Loucy (cell line): Measurements from ENCODE around the gene IQGAP3.

ENCODE experiments used
- H2AFZ ChIP-seq: fragments of 200-600 bp; sonication (generic); 2 replicates; pipeline ENCODE4 v1.6.0; 2016; ENCODE audit warnings: antibody characterized with exemption, mild to moderate bottlenecking, low read length, moderate library complexity
- H3F3A ChIP-seq: fragments of 200-600 bp; 2 replicates; pipeline ENCODE4 v1.6.0; 2016; ENCODE audit warnings: antibody characterized with exemption, low read depth, mild to moderate bottlenecking
- H3K27me3 ChIP-seq: fragments of 200-600 bp; sonication (generic); 2 replicates; pipeline ENCODE4 v1.6.1; 2014; ENCODE audit warnings: low read length, mild to moderate bottlenecking; ENCODE audit not compliant: insufficient read depth, poor library complexity, severe bottlenecking
- H3K36me3 ChIP-seq: fragments of 200-600 bp; sonication (generic); 2 replicates; pipeline ENCODE4 v1.6.1; 2016; ENCODE audit warnings: low read length; ENCODE audit not compliant: insufficient read depth
- H3K4me1 ChIP-seq: fragments of 200-600 bp; sonication (generic); 2 replicates; pipeline ENCODE4 v1.5.1; 2014; ENCODE audit warnings: low read length, mild to moderate bottlenecking; ENCODE audit not compliant: insufficient read depth, poor library complexity, severe bottlenecking
- H3K4me2 ChIP-seq: fragments of 200-600 bp; sonication (generic); 2 replicates; pipeline ENCODE4 v1.6.0; 2014; ENCODE audit warnings: antibody characterized with exemption, low read length, low read depth, mild to moderate bottlenecking; ENCODE audit not compliant: poor library complexity, severe bottlenecking
- H3K4me3 ChIP-seq: fragments of 200-600 bp; sonication (generic); 2 replicates; pipeline ENCODE4 v1.5.1; 2014; ENCODE audit warnings: low read length, mild to moderate bottlenecking, mixed read lengths; ENCODE audit not compliant: poor library complexity, severe bottlenecking
- H3K79me2 ChIP-seq: fragments of 200-600 bp; sonication (generic); 2 replicates; pipeline ENCODE4 v1.6.1; 2014; ENCODE audit warnings: low read length; ENCODE audit not compliant: insufficient read depth
- H3K9ac ChIP-seq: fragments of 200-600 bp; sonication (generic); 2 replicates; pipeline ENCODE4 v1.6.0; 2014; ENCODE audit warnings: mild to moderate bottlenecking, low read depth, low read length, moderate library complexity; ENCODE audit not compliant: poor library complexity, severe bottlenecking
- H3K9me2 ChIP-seq: fragments of 200-600 bp; sonication (generic); replicated peaks from 2 replicates; pipeline ENCODE4 v1.6.1; 2016; ENCODE audit warnings: low read depth, low read length, mixed read lengths
- H3K9me3 ChIP-seq: fragments of 200-600 bp; sonication (generic); 2 replicates; pipeline ENCODE4 v1.6.1; 2014; ENCODE audit warnings: mild to moderate bottlenecking, antibody characterized with exemption, low read length, low read depth; ENCODE audit not compliant: insufficient read depth
- H4K20me1 ChIP-seq: fragments of 200-600 bp; sonication (generic); 2 replicates; pipeline ENCODE4 v1.6.0; 2014; ENCODE audit warnings: antibody characterized with exemption, low read length, mild to moderate bottlenecking; ENCODE audit not compliant: insufficient read depth, poor library complexity, severe bottlenecking
- EZH2phosphoT487 ChIP-seq: fragments of 200-600 bp; IDR thresholded peaks from 2 replicates; pipeline ENCODE4 v1.6.1; 2018; ENCODE audit warnings: antibody characterized with exemption, mild to moderate bottlenecking, moderate library complexity, borderline replicate concordance
- TF ChIP-seq, protein P1 (sequence below): fragments of 200-600 bp; sonication (generic); conservative IDR thresholded peaks from 2 replicates; pipeline ENCODE4 v1.5.1; 2014; ENCODE audit warnings: mild to moderate bottlenecking, antibody characterized with exemption, low read length

IQGAP3 gene

DNA sequence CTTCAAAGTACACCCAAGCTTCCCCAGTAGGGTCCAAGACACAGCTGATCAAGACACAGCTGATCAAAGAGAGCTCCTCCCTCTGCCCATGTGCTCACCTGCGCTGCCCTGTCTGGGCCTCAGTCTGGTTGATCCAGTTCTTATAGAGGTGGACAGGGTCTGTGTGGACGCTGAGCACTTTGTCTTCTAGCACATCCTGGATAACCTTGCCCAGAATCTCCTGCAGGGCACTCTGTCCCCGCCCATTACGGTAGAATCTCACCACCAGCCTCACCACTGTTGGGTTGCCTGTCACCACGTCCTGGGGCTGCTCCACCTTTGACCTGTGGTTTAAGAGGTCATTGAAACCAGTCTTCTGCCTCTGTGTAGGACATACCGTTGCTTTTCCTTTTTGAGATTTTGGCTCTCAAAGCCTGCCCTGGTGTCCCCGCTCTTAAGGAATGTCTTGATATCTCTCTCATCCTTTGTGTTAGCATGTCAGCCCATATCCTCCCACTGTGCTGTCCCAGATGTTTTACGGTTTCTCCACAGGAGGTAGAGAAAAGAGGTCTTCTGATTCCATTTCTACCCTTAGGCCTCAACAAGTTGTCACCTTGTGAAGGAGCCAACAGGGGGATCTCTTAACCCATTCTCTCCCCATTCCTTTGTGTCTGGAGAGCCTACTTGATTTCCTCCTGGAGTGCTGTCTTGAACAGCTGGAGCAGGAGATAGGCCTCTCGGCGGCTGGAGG lies 33.5 kb downstream of the IQGAP3 start:
- Histone ChIP-seq H3K36me3 (peaks cover 20% of the 10 kb centered on the region; the same call in 1 of the 2 replicates), H3K4me1 (peaks cover 5% of the 10 kb centered on the region), H3K79me2 (no peaks in the 10 kb centered on the region), H3K9me2 (no peaks in the 10 kb centered on the region), H3K4me2 (no peak overlapping the region), H3K9ac (no peak overlapping the region), H3F3A (no peaks in the 10 kb centered on the region), H2AFZ (no peak overlapping the region), H3K9me3 (no peaks in the 10 kb centered on the region), H3K4me3 (no peak overlapping the region), H3K27me3 (no peaks in the 10 kb centered on the region), H4K20me1 (no peaks in the 10 kb centered on the region)
- no peak for TF ChIP-seq EZH2phosphoT487
- TF ChIP-seq, protein P1, sequence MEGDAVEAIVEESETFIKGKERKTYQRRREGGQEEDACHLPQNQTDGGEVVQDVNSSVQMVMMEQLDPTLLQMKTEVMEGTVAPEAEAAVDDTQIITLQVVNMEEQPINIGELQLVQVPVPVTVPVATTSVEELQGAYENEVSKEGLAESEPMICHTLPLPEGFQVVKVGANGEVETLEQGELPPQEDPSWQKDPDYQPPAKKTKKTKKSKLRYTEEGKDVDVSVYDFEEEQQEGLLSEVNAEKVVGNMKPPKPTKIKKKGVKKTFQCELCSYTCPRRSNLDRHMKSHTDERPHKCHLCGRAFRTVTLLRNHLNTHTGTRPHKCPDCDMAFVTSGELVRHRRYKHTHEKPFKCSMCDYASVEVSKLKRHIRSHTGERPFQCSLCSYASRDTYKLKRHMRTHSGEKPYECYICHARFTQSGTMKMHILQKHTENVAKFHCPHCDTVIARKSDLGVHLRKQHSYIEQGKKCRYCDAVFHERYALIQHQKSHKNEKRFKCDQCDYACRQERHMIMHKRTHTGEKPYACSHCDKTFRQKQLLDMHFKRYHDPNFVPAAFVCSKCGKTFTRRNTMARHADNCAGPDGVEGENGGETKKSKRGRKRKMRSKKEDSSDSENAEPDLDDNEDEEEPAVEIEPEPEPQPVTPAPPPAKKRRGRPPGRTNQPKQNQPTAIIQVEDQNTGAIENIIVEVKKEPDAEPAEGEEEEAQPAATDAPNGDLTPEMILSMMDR, result no peak

DNA sequence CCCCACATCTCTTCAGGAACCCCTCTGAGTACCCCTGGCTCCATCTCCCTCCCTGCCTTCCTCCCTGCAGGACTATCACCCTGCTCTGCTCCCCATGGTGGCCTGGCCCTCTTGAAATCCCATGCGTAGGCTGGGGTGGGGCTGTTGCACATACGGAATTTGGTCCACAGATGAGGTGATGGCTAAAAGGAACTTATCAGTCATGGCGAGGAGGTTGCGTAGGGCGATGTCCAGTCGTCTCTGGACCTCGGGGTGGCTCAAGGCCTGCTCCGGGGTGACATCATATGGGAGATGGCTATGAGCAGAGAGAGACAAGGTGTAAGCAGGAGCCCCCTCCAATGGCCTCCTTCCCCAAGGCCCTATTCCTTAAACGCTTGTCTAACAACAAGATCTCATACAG lies 35.3 kb downstream of the IQGAP3 start:
- H3K9me3 ChIP-seq, result no peaks in the 10 kb centered on the region
- H3K27me3 ChIP-seq, result no peaks in the 10 kb centered on the region
- peaks cover 28% of the 10 kb centered on the region; the same call in 1 of the 2 replicates for H3K36me3 ChIP-seq
- H3K79me2 ChIP-seq, result no peaks in the 10 kb centered on the region
- no peak overlapping the region for H2AFZ ChIP-seq
- no peaks in the 10 kb centered on the region for H3F3A ChIP-seq
- no peak overlapping the region for H3K4me2 ChIP-seq
- H3K9ac ChIP-seq, result no peak overlapping the region
- no peak overlapping the region for H3K4me3 ChIP-seq
- H3K9me2 ChIP-seq, result no peaks in the 10 kb centered on the region
- no peaks in the 10 kb centered on the region for H3K4me1 ChIP-seq
- TF ChIP-seq, protein P1, result no peak
- no peak for TF ChIP-seq EZH2phosphoT487
- H4K20me1 ChIP-seq, result no peaks in the 10 kb centered on the region

DNA sequence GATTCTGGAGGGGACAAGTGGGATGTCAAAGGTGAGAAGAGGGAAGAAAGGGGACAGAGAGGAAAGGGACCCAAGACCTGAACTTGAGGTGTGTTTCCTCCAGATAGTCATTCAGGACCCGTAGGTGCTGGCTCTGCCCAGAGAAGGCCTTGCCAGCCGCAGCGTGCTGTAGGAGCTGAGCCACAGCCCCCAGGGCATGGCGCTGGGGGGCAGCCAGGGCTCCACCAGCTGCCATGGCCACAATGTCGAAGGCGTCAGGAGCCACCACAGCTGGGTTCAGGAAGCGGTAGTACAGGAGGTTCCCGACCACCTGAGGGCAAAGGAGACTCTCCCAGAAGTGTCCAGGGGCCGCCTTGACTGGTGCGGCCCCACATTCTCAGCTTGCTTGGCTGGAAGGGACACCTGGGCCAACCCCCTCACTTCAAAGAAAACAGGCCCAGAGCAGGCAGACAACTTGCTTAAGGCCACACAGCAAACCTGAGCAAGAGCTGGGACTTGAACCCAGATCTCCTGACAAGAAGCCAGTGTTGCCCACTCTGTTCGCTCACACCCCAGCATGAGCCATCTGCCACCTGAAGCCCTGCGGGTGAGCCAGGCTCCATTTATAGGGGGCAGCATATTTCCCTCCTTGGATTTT lies 37.8 kb downstream of the IQGAP3 start:
- H4K20me1 ChIP-seq, result no peaks in the 10 kb centered on the region
- no peak for TF ChIP-seq EZH2phosphoT487
- TF ChIP-seq, protein P1, result no peak
- no peak overlapping the region for H3K4me2 ChIP-seq
- no peaks in the 10 kb centered on the region for H3K9me2 ChIP-seq
- H3K4me1 ChIP-seq, result no peaks in the 10 kb centered on the region
- H3K9me3 ChIP-seq, result no peaks in the 10 kb centered on the region
- no peak overlapping the region for H2AFZ ChIP-seq
- no peak overlapping the region for H3K9ac ChIP-seq
- H3F3A ChIP-seq, result no peaks in the 10 kb centered on the region
- peaks cover 32% of the 10 kb centered on the region; the same call in 1 of the 2 replicates for H3K36me3 ChIP-seq
- no peaks in the 10 kb centered on the region for H3K27me3 ChIP-seq
- H3K79me2 ChIP-seq, result no peaks in the 10 kb centered on the region
- H3K4me3 ChIP-seq, result no peak overlapping the region
